ENCODE measurements around the gene PRR7.

- TF ChIP-seq CTCF (conservative IDR thresholded peaks at IDR 0.05; ENCODE audit: low read depth, low read length) (no peak), EZH2phosphoT487 (IDR thresholded peaks at IDR 0.05; ENCODE audit: borderline replicate concordance, low read length) (no peak)
These were observed 1.3 kb upstream of the PRR7 start for GRCh38 chr5:177445052-177445916.
